ENCODE data around the gene ASZ1.

DNA sequence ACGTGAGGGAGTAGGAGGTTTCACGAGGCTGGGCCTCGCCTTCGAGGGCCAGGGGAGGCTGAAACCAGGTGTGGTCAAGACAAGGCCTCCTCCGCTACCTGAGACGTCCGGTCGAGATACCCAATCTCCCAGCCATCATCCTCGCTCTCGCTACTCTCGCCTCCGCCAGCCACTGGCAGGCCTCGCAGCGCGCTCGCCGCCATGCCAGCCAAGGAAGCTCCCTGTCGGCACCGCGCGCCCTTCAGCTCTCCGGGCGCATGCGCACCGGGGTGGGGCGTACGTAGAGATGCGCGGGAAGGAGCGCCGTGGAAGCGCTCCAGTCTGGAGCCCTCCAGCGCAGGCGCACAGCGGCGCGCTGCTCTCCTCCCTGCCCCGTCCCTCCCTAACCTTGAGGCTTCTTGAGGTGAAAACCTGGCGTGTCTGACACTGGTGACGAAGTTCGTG, at the start of gene ASZ1:
- TF ChIP-seq, protein P1, sequence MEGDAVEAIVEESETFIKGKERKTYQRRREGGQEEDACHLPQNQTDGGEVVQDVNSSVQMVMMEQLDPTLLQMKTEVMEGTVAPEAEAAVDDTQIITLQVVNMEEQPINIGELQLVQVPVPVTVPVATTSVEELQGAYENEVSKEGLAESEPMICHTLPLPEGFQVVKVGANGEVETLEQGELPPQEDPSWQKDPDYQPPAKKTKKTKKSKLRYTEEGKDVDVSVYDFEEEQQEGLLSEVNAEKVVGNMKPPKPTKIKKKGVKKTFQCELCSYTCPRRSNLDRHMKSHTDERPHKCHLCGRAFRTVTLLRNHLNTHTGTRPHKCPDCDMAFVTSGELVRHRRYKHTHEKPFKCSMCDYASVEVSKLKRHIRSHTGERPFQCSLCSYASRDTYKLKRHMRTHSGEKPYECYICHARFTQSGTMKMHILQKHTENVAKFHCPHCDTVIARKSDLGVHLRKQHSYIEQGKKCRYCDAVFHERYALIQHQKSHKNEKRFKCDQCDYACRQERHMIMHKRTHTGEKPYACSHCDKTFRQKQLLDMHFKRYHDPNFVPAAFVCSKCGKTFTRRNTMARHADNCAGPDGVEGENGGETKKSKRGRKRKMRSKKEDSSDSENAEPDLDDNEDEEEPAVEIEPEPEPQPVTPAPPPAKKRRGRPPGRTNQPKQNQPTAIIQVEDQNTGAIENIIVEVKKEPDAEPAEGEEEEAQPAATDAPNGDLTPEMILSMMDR (IDR thresholded peaks at IDR 0.05): no peak
- TF ChIP-seq POLR2A (IDR thresholded peaks at IDR 0.05): no peak
